OCI-LY1 (cell line): ENCODE measurements around the gene MEIKIN.

Source experiments
- H2AFZ ChIP-seq: fragments of 200-600 bp; sonication (generic), shearing (Covaris generic); 2 replicates; pipeline ENCODE4 v1.6.0; 2014; ENCODE audit warnings: antibody characterized with exemption, mild to moderate bottlenecking, low read length
- H3F3A ChIP-seq: fragments of 200-600 bp; sonication (generic), shearing (Covaris generic); 2 replicates; pipeline ENCODE4 v1.6.0; 2014; ENCODE audit warnings: mild to moderate bottlenecking, antibody characterized with exemption, low read length, moderate library complexity; ENCODE audit not compliant: insufficient read depth
- H3K27ac ChIP-seq: fragments of 200-600 bp; sonication (generic); 2 replicates; pipeline ENCODE4 v1.5.1; 2014; ENCODE audit warnings: low read length, mixed run types, mild to moderate bottlenecking, low read depth; ENCODE audit not compliant: poor library complexity, severe bottlenecking
- H3K27me3 ChIP-seq: fragments of 200-600 bp; sonication (generic); 2 replicates; pipeline ENCODE4 v1.6.0; 2014; ENCODE audit warnings: antibody characterized with exemption, mild to moderate bottlenecking, low read length, moderate library complexity; ENCODE audit not compliant: insufficient read depth
- H3K36me3 ChIP-seq: fragments of 200-600 bp; sonication (generic); 2 replicates; pipeline ENCODE4 v1.6.1; 2014; ENCODE audit warnings: mild to moderate bottlenecking, antibody characterized with exemption, low read length, moderate library complexity, mixed read lengths; ENCODE audit not compliant: insufficient read depth
- H3K4me1 ChIP-seq: fragments of 200-600 bp; sonication (generic); 2 replicates; pipeline ENCODE4 v1.5.1; 2014; ENCODE audit warnings: mild to moderate bottlenecking, low read length, moderate library complexity; ENCODE audit not compliant: insufficient read depth, severe bottlenecking
- H3K4me2 ChIP-seq: fragments of 200-600 bp; sonication (generic), shearing (Covaris generic); 2 replicates; pipeline ENCODE4 v1.6.1; 2014; ENCODE audit warnings: low read length
- H3K4me3 ChIP-seq: fragments of 200-600 bp; sonication (generic); 2 replicates; pipeline ENCODE4 v1.5.1; 2014; ENCODE audit warnings: low read length, low read depth, mild to moderate bottlenecking, mixed read lengths; ENCODE audit not compliant: poor library complexity, severe bottlenecking
- H3K79me2 ChIP-seq: fragments of 200-600 bp; shearing (Covaris generic); 2 replicates; pipeline ENCODE4 v1.6.1; 2016; ENCODE audit warnings: mixed run types, low read length, mixed read lengths; ENCODE audit not compliant: insufficient read depth
- H3K9ac ChIP-seq: fragments of 200-600 bp; sonication (generic), shearing (Covaris generic); 2 replicates; pipeline ENCODE4 v1.6.1; 2014; ENCODE audit warnings: mild to moderate bottlenecking, low read length, mixed read lengths
- H3K9me2 ChIP-seq: fragments of 200-600 bp; sonication (generic), shearing (Covaris generic); 2 replicates; pipeline ENCODE4 v1.6.1; 2014; ENCODE audit warnings: low read depth, mild to moderate bottlenecking, low read length, mixed read lengths
- H3K9me3 ChIP-seq: fragments of 200-600 bp; shearing (Covaris generic); 2 replicates; pipeline ENCODE4 v1.6.1; 2014; ENCODE audit warnings: low read length, mixed read lengths
- H4K20me1 ChIP-seq: fragments of 200-600 bp; sonication (generic), shearing (Covaris generic); 2 replicates; pipeline ENCODE4 v1.6.0; 2016; ENCODE audit warnings: mild to moderate bottlenecking, low read length; ENCODE audit not compliant: insufficient read depth
- EZH2 ChIP-seq: fragments of 200-600 bp; sonication (generic), shearing (Covaris generic); IDR thresholded peaks from 2 replicates; pipeline ENCODE4 v1.8.0; 2017; ENCODE audit warnings: borderline replicate concordance, mixed run types, mild to moderate bottlenecking, antibody characterized with exemption, low read length, moderate library complexity, mixed read lengths
- TF ChIP-seq, protein P1 (sequence below): fragments of 200-600 bp; sonication (generic), shearing (Covaris generic); IDR thresholded peaks from 2 replicates; pipeline ENCODE4 v1.5.1; 2017; ENCODE audit warnings: mild to moderate bottlenecking, antibody characterized with exemption, low read length, moderate library complexity, mixed read lengths

Gene MEIKIN

DNA sequence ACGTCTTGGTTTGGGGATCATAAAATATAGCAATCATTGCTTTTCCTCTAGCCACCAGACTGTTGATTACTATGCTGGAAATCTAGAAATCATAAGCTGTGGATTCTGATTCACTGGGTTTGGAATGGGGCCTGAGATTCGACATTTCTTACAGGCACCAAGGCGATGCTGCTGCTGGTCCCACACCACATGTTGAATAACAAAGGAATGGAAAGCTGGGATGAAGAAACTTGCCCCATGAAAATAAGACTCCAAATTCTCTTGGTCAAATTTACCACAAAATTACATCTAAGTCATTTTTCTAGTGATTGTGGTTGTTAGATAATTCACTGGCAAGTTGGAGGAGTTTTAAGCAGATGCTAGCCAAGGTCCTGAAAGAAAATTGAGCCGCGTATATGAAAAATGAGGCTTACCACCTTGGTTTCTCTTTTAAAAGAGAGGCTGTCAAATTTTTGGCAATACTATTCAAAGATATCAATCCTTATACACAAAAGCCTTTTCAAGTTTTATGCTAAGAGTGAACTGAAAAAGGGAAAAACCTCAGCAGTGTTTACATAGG, 23.0 kb upstream of the MEIKIN start:
- H2AFZ ChIP-seq: no peak overlapping the region
- H3K9me2 ChIP-seq: no peaks in the 10 kb centered on the region
- no peaks in the 10 kb centered on the region for H3K36me3 ChIP-seq
- H3K79me2 ChIP-seq: no peaks in the 10 kb centered on the region
- TF ChIP-seq EZH2: no peak
- TF ChIP-seq, protein P1, sequence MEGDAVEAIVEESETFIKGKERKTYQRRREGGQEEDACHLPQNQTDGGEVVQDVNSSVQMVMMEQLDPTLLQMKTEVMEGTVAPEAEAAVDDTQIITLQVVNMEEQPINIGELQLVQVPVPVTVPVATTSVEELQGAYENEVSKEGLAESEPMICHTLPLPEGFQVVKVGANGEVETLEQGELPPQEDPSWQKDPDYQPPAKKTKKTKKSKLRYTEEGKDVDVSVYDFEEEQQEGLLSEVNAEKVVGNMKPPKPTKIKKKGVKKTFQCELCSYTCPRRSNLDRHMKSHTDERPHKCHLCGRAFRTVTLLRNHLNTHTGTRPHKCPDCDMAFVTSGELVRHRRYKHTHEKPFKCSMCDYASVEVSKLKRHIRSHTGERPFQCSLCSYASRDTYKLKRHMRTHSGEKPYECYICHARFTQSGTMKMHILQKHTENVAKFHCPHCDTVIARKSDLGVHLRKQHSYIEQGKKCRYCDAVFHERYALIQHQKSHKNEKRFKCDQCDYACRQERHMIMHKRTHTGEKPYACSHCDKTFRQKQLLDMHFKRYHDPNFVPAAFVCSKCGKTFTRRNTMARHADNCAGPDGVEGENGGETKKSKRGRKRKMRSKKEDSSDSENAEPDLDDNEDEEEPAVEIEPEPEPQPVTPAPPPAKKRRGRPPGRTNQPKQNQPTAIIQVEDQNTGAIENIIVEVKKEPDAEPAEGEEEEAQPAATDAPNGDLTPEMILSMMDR: no peak
- H3K4me3 ChIP-seq: no peak overlapping the region
- H3K9me3 ChIP-seq: no peaks in the 10 kb centered on the region
- H3K4me1 ChIP-seq: no peaks in the 10 kb centered on the region
- no peak overlapping the region for H3K9ac ChIP-seq
- H3K27me3 ChIP-seq: peaks cover 3% of the 10 kb centered on the region; the same call in 1 of the 2 replicates
- no peaks in the 10 kb centered on the region for H3F3A ChIP-seq
- no peak overlapping the region for H3K4me2 ChIP-seq
- no peak overlapping the region for H3K27ac ChIP-seq
- no peaks in the 10 kb centered on the region for H4K20me1 ChIP-seq

DNA sequence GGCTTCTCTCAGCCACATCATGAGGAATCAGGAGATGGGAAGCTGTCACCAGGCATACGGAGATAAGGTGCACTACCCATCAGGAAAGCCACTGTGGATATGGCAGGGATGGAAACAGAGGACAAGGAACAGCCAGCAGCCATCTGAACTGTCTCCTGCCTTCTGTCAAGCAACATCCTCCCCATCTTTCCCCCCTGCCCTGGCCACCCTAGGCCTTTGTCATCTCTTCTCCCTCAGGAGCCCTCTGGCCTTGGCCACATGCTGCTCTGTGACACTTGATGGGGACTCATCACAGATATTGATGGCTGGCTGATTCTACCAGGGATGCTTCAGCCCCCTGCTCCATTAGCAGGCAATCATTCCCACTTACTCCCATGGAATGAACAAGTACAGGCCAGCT, 21.1 kb upstream of the MEIKIN start:
- Histone ChIP-seq H3K4me1 (no peaks in the 10 kb centered on the region), H3F3A (no peaks in the 10 kb centered on the region), H3K4me2 (no peak overlapping the region), H3K9me3 (no peaks in the 10 kb centered on the region), H3K27ac (no peak overlapping the region), H3K9me2 (no peaks in the 10 kb centered on the region), H3K79me2 (no peaks in the 10 kb centered on the region), H4K20me1 (no peaks in the 10 kb centered on the region), H3K27me3 (peaks cover 3% of the 10 kb centered on the region; the same call in 1 of the 2 replicates), H3K9ac (no peak overlapping the region), H2AFZ (no peak overlapping the region), H3K36me3 (no peaks in the 10 kb centered on the region), H3K4me3 (no peak overlapping the region)
- TF ChIP-seq, protein P1: no peak
- no peak for TF ChIP-seq EZH2

DNA sequence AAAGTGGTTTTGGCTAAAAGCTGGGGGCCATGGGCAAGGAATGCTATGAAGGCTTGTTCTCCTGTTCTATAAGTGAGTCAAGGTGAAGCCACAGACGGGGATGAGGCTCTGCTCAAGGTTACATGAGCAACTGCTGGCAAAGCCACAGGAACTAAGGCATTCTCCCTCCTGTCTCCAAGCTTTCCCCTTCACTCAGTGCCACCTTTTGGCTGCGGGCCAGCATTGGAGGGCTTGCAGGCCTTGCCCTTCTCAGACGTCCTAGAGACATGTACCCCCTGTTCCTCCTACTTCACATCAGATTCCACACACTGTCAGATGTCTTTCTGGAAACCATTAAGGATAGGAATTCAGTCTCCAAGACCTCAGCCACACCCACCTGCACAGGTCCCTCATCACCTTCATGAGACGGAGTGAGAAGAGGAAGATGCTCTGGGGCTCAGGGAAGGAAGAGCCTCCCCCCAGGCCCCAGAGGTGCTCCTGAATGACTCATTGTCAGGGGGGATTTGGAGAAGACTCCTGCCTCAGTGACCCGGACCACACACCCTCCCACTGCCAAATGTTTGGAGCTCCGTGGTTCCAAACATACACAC, 20.5 kb upstream of the MEIKIN start:
- Histone ChIP-seq H3K4me1 (no peaks in the 10 kb centered on the region), H3K27ac (no peak overlapping the region), H3F3A (no peaks in the 10 kb centered on the region), H4K20me1 (no peaks in the 10 kb centered on the region), H3K27me3 (peaks cover 3% of the 10 kb centered on the region; the same call in 1 of the 2 replicates), H3K36me3 (no peaks in the 10 kb centered on the region), H2AFZ (no peak overlapping the region), H3K79me2 (no peaks in the 10 kb centered on the region), H3K9me3 (no peaks in the 10 kb centered on the region), H3K9me2 (no peaks in the 10 kb centered on the region), H3K4me3 (no peak overlapping the region), H3K4me2 (no peak overlapping the region), H3K9ac (no peak overlapping the region)
- TF ChIP-seq, protein P1: no peak
- no peak for TF ChIP-seq EZH2
